ELF-1 (cell line): ENCODE results near the gene P4HB.

Experiments
- DNase-seq: peaks from one replicate; pipeline ENCODE4 v3.0.0-alpha.2; 2016; ENCODE audit warnings: low read depth, low spot score

The P4HB gene

DNA sequence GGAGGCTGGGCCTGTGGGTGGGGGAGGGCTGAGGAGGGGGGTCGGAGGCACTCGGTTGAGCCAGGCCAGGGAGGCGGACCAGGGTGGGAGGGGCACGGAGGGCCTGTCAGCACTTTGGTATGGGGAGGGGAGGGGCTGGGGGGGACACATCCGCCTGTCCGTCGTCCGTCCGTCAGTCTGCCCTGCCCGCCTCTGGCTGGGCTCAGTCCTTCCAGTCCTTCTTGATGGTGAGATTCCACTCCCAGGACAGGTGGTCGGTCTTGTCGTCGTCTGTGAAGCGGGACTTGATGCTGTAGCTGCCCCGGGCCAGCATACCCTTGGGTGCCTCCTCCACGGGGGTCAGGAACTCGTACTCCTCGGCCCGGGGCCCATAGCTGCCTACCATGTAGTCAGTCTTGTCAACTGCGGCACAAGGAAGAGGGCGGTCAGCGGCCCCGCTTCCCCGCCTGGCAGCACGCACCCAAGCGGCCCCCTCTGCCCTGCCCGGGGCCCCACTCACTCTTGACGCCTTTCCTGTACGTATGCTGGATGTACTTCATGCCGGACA is 8.4 kb upstream of the P4HB start:
- DNase-seq: peak; percentile 85

GRCh38 chr17:81867991-81868673 is 7.8 kb upstream of the P4HB start:
- DNase-seq: no peak

GRCh38 chr17:81867170-81867990 is 7.0 kb upstream of the P4HB start:
- DNase-seq: peak; percentile 88

- DNase-seq: no peak
These were observed 6.3 kb upstream of the P4HB start for GRCh38 chr17:81866440-81867169.

DNA sequence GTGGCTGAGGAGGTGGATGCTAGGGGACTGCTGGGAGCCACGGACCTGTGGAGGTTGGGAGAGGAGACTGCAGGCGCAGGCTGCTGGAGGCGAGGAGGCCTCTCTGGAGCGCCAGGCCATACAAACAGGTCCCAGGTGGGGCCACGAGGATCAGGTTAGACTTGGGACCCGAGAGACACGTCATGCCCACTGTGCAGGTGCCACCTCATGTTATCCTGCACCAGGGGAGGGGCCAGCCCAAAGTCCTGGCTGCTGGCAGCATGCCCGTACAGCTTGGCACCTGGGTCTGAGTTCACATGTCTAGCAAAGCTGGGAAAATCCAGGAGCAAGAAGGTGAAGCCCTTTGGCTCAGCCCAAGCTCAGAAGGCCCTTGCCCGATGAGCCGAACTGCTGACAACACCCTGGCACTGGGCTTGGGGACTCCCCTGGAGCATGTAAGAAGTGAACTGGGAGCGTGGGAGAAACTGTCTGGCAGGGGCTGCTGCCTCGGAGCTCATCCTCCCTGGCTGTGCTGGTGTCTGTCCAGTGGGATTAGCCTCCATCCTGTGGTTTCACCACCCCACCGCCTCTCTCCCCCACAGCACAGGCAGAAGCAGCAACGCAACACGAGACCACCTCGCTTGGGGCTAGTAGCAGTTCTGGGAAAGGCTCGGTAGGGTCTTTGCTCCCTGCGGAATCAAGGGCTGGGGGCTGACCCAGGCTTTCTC is 5.6 kb upstream of the P4HB start:
- DNase-seq: peak; percentile 50

- DNase-seq: no peak
These were observed 5.0 kb upstream of the P4HB start for GRCh38 chr17:81865358-81865732.

DNA sequence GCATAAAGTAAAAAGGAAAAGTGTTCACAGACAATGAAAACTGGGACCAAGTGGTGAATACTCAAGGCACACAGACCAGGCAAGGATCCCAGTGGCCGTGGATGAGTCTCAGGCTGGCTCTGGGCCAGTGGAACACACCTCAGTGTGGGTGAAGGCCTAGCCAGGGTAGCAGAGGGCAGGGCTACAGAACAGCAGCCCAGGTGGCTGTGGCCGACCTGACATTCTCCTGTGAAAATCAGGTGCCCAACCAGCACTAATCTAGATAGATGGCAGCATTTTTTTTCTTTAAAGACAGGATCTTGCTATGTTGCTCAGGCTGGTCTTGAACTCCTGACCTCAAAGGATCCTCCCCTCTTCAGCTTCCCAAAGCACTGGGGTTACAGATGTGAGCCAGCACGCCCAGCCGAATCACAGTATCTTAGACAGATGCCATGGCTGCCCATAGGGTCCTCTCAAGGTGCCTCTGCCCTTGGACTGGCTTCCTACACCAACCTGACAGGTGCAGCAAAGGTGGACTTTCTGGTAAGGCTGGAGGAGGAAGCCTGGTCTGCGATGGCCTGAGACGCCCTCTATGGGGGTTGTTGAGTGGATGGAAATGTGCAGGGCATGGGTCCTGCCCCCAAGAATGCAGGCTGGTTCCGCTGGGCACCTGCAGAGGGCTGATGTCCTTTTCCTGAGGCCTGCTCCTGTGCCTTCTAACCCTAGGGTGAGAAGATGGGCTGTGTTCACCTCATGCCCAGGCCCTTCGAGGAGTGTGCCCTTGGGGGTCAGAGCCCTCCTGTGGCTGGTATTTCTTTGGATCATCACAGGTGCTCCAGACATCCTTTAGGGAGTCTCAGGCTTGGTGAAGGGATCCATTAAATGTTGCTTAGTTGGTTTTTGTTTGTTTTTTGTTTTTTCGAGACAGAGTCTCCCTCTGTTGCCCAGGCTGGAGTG is 3.8 kb upstream of the P4HB start:
- DNase-seq: no peak

DNA sequence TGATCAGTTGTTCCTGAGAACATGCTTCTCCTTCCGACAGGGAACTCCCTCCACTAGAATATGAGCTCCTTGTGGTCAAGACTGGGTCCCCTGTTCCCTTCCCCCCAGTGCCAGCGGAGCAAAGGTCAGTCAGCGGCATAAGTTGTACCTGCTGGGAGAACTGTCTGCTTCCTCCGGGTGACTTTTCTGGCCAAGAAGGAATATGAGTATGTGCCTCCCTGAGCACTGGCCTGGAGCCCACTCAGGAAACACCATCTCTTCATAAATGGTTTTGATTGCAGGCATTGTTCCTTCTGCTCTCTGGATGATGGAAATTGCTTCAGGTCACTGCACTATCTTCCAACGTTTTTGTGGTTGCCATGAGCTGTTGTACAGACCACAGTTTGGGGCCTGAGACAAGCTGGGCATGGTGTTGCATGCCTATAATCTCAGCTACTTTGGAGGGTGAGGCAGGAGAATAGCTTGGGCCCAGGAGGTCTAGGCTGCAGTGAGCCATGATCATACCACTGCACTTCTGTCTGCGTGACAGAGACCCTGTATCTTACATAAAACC is 2.9 kb upstream of the P4HB start:
- no peak for DNase-seq

GRCh38 chr17:81860756-81861568 is 627 bp upstream of the P4HB start:
- peak; percentile 100 for DNase-seq

- no peak for DNase-seq
These were observed 1.1 kb downstream of the P4HB start for GRCh38 chr17:81858967-81859905.

- DNase-seq: no peak
These were observed 2.0 kb downstream of the P4HB start for GRCh38 chr17:81858170-81858966.

DNA sequence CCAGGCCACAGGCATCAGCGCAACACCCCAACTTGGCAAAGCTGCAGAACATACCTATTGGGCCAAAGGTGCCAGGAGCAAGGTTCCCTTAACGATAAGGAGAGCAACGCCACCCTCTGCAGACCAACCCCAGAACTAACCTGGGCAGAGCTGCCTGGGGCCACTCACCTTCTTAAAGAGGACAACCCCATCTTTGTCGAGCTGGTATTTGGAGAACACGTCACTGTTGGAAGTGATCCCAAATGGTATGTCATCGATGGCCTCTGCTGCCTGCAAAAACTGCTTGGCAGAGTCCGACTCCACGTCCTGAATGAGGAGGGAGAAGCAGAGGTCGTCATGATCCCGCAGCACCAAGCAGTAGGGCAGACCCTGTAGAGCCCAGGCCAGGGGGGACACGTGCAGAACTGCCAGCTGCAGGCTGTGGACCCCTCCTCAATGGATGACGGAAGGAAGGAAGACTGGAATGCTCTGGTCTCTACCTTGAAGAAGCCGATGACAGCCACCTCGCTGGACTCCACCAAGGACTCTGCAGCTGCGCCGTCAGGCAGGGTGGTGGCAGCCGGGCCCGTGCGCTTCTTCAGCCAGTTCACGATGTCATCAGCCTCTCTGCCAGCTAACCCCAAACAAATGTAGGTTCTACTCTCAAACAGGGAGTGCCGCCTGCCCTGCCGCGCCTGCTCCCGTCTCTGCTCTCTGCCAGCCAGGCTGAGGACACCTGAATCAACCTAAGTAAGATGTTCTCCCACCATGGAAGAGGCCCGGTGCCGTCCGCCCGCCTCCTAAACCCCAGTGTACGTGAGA is 5.2 kb downstream of the P4HB start:
- DNase-seq: no peak

- DNase-seq: no peak
These were observed 8.1 kb downstream of the P4HB start for GRCh38 chr17:81852237-81852636.

GRCh38 chr17:81851423-81851822 is 8.9 kb downstream of the P4HB start:
- DNase-seq: no peak

DNA sequence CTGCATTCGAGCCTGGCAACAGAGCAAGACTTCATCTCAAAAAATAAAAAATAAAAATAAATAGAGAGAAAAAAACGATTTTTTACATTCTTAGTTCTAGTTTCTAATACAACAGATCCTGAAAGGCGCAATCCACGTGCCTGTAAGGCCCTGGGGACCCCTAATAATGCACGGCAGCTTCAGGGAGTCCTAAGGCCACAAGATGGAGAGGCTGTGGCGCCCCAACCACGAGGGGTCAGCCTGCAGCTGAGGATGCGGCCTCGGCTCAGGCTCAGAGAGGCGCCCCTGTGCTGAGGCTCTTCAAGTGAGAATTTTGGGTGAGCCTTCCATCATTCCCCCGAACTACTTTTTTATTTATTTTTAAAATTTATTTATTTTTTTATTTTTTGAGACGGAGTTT is 10.9 kb downstream of the P4HB start:
- DNase-seq: no peak
